Sigmoid colon (tissue), 7 donors: ENCODE measurements around the gene PCOLCE2. TPM values are rescaled to one million over a fixed set of nuclear protein-coding genes. Genes with fewer than 3 reads are reported as not detected.

ENCODE experiments used
- DNase-seq: peaks from one replicate; pipeline ENCODE4 v3.0.0-alpha.2; 2019
- H3K27ac ChIP-seq, 4 donors: fragments of 200-600 bp; sonication (generic); one replicate each; pipeline ENCODE4 v1.5.1; 2016 to 2019; ENCODE audit warnings: mild to moderate bottlenecking in 1 of 4
- H3K27me3 ChIP-seq, 3 donors: fragments of 200-600 bp; sonication (generic); one replicate each; pipeline ENCODE4 v1.5.1; 2019; ENCODE audit warnings: mild to moderate bottlenecking in 1 of 3
- H3K36me3 ChIP-seq, 4 donors: fragments of 200-600 bp; sonication (generic); one replicate each; pipeline ENCODE4 v1.5.1; 2016 to 2019
- H3K4me1 ChIP-seq, 4 donors: fragments of 200-600 bp; sonication (generic); one replicate each; pipeline ENCODE4 v1.5.1; 2017 to 2019
- H3K4me3 ChIP-seq, 4 donors: fragments of 200-600 bp; sonication (generic); one replicate each; pipeline ENCODE4 v1.5.1; 2017 to 2019; ENCODE audit warnings: mild to moderate bottlenecking in 2 of 4, moderate library complexity in 1 of 4
- H3K9me3 ChIP-seq, 4 donors: fragments of 200-600 bp in 3 of 4; sonication (generic) in 3 of 4; one replicate each; pipeline versions ENCODE4 v1.5.1 to v1.6.1; 2013 to 2019
- CTCF ChIP-seq, 4 experiments: fragments of 450-650 bp in 3 of 4; fragments of 200-600 bp in 1 of 4; IDR thresholded peaks; one replicate each; pipeline ENCODE4 v1.5.1; 2016 to 2019; ENCODE audit warnings: antibody characterized with exemption in 4 of 4, mild to moderate bottlenecking in 3 of 4, moderate library complexity in 2 of 4
- EP300 ChIP-seq, 4 donors: sonication (generic); formaldehyde crosslinking; IDR thresholded peaks; one replicate each; pipeline ENCODE4 v1.6.1; 2017; ENCODE audit warnings: antibody characterized with exemption in 4 of 4
- POLR2A ChIP-seq, 2 donors: fragments of 450-650 bp; IDR thresholded peaks; one replicate each; pipeline ENCODE4 v1.6.1; 2016; ENCODE audit warnings: antibody characterized with exemption in 2 of 2, mild to moderate bottlenecking in 2 of 2, moderate library complexity in 2 of 2
- POLR2AphosphoS5 ChIP-seq, 4 donors: sonication (generic); formaldehyde crosslinking; IDR thresholded peaks; one replicate each; pipeline ENCODE4 v1.6.1; 2017; ENCODE audit warnings: antibody characterized with exemption in 4 of 4
- WGBS, 2 donors: extraction: QIAGEN DNeasy Blood & Tissue Kit; methylation state at CpG; one replicate each; pipeline ENCODE4 v1.1.7; 2013; 5-methylcytosine and 5-hydroxymethylcytosine counted together
- intact Hi-C: fragments of 100-400 bp; cut with DNase I; formaldehyde crosslinking; loops from one replicate; pipeline ENCODE4 v1.15.1; 2023
- polyA plus RNA-seq, 3 donors: library from polyadenylated mRNA; stranded (reverse); fragments of 200-250 nt; gene quantifications; one replicate each; pipeline ENCODE4 v1.2.3, GENCODE V29; 2013
- total RNA-seq, 4 donors: library from RNA; depleted of rRNA; stranded (reverse); fragments of >200 nt; gene quantifications; one replicate each; pipeline ENCODE4 v1.1.0, GENCODE V29; 2016
- donor health status: healthy with polysubstance abuse.
- donor health status: Bipolar disorder and iron deficiency.
- donor health status: healthy.

PCOLCE2 gene
- total and polyA plus RNA-seq, 7 donors: 3.6 to 33.9 (median 16.3) TPM; not detected in 1

GRCh38 chr3:142925140-142925539, 36.3 kb upstream of the PCOLCE2 start:
- DNase-seq: no peak
- intact Hi-C loops: no loop called here
- H3K27me3 ChIP-seq: no peaks in the 10 kb centered on the region

GRCh38 chr3:142923694-142924093, 34.8 kb upstream of the PCOLCE2 start:
- Histone ChIP-seq H3K27me3 (no peaks in the 10 kb centered on the region), H3K4me1 (no peaks in the 10 kb centered on the region), H3K9me3 (no peaks in the 10 kb centered on the region), H3K36me3 (no peaks in the 10 kb centered on the region), H3K27ac (no peak overlapping the region), H3K4me3 (no peak overlapping the region)
- intact Hi-C loops: no loop called here
- DNase-seq: no peak
- TF ChIP-seq EP300 (IDR thresholded peaks at IDR 0.05): no peak
- TF ChIP-seq POLR2A (IDR thresholded peaks at IDR 0.05): no peak
- no peak for TF ChIP-seq CTCF (IDR thresholded peaks at IDR 0.05)
- no peak for TF ChIP-seq POLR2AphosphoS5 (IDR thresholded peaks at IDR 0.05)

More at GRCh38 chr3:142925140-142925539, 36.3 kb upstream of the PCOLCE2 start:
- no peak overlapping the region for H3K27ac ChIP-seq
- H3K9me3 ChIP-seq: no peaks in the 10 kb centered on the region
- H3K36me3 ChIP-seq: no peaks in the 10 kb centered on the region
- H3K4me3 ChIP-seq: no peak overlapping the region
- no peaks in the 10 kb centered on the region for H3K4me1 ChIP-seq
- no peak for TF ChIP-seq POLR2AphosphoS5 (IDR thresholded peaks at IDR 0.05)
- no peak for TF ChIP-seq POLR2A (IDR thresholded peaks at IDR 0.05)
- no peak for TF ChIP-seq CTCF (IDR thresholded peaks at IDR 0.05)
- no peak for TF ChIP-seq EP300 (IDR thresholded peaks at IDR 0.05)

- TF ChIP-seq POLR2A (IDR thresholded peaks at IDR 0.05): no peak
- TF ChIP-seq EP300 (IDR thresholded peaks at IDR 0.05): no peak
- no peak for TF ChIP-seq CTCF (IDR thresholded peaks at IDR 0.05)
- no peak for TF ChIP-seq POLR2AphosphoS5 (IDR thresholded peaks at IDR 0.05)
- Histone ChIP-seq H3K9me3 (no peaks in the 10 kb centered on the region), H3K27ac (no peak overlapping the region), H3K4me3 (no peak overlapping the region), H3K36me3 (no peaks in the 10 kb centered on the region), H3K27me3 (no peaks in the 10 kb centered on the region), H3K4me1 (no peaks in the 10 kb centered on the region)
- 77 to 83% methylated on average over 2 of the region's 2 CpGs for WGBS, 2 donors
- no peak for DNase-seq
- intact Hi-C loops: no loop called here
These were observed 27.7 kb upstream of the PCOLCE2 start for GRCh38 chr3:142916605-142917004.

GRCh38 chr3:142915636-142916035, 26.8 kb upstream of the PCOLCE2 start:
- TF ChIP-seq POLR2A (IDR thresholded peaks at IDR 0.05): no peak
- no peak for TF ChIP-seq EP300 (IDR thresholded peaks at IDR 0.05)
- no peak for TF ChIP-seq CTCF (IDR thresholded peaks at IDR 0.05)
- TF ChIP-seq POLR2AphosphoS5 (IDR thresholded peaks at IDR 0.05): no peak
- 82 to 83% methylated on average over 3 of the region's 3 CpGs for WGBS, 2 donors
- H3K4me1 ChIP-seq: no peaks in the 10 kb centered on the region

GRCh38 chr3:142914286-142914811, 25.5 kb upstream of the PCOLCE2 start:
- no peaks in the 10 kb centered on the region for H3K4me1 ChIP-seq
- WGBS, 2 donors: 25 to 63% methylated on average over 3 of the region's 3 CpGs
- H3K9me3 ChIP-seq: no peaks in the 10 kb centered on the region
- no peak overlapping the region for H3K4me3 ChIP-seq
- no peak for DNase-seq
- no peak overlapping the region for H3K27ac ChIP-seq
- no peaks in the 10 kb centered on the region for H3K27me3 ChIP-seq
- H3K36me3 ChIP-seq: no peaks in the 10 kb centered on the region
- intact Hi-C loops: no loop called here
- TF ChIP-seq CTCF (IDR thresholded peaks at IDR 0.05) (no peak), EP300 (IDR thresholded peaks at IDR 0.05) (no peak), POLR2A (IDR thresholded peaks at IDR 0.05) (no peak), POLR2AphosphoS5 (IDR thresholded peaks at IDR 0.05) (no peak)

More at GRCh38 chr3:142915636-142916035, 26.8 kb upstream of the PCOLCE2 start:
- no peak for DNase-seq
- Histone ChIP-seq H3K27me3 (no peaks in the 10 kb centered on the region), H3K27ac (no peak overlapping the region), H3K9me3 (no peaks in the 10 kb centered on the region), H3K4me3 (no peak overlapping the region), H3K36me3 (no peaks in the 10 kb centered on the region)
- intact Hi-C loops: no loop called here
